HG03354 (cell line): Measurements from ENCODE around the gene SPTAN1.

Source experiments
- ATAC-seq: cut with Tn5 transposase; IDR thresholded peaks from one replicate; pipeline ENCODE4 v1.9.1; 2021; ENCODE audit warnings: mild to moderate bottlenecking; ENCODE audit not compliant: unreplicated experiment, poor library complexity, severe bottlenecking

The SPTAN1 gene

GRCh38 chr9:128593039-128593438, 40.7 kb downstream of the SPTAN1 start:
- ATAC-seq, result no peak

GRCh38 chr9:128593856-128594255, 41.5 kb downstream of the SPTAN1 start:
- no peak for ATAC-seq

- ATAC-seq, result no peak
These were observed 43.1 kb downstream of the SPTAN1 start for GRCh38 chr9:128595471-128595870.

- no peak for ATAC-seq
These were observed 47.7 kb downstream of the SPTAN1 start for GRCh38 chr9:128600099-128600498.

- no peak for ATAC-seq
These were observed 51.3 kb downstream of the SPTAN1 start for GRCh38 chr9:128603697-128604096.

GRCh38 chr9:128607642-128608350, 55.4 kb downstream of the SPTAN1 start:
- ATAC-seq, result no peak

- ATAC-seq, result no peak
These were observed 58.5 kb downstream of the SPTAN1 start for GRCh38 chr9:128610897-128611296.

- no peak for ATAC-seq
These were observed 59.4 kb downstream of the SPTAN1 start for GRCh38 chr9:128611600-128612394.

- no peak for ATAC-seq
These were observed 62.3 kb downstream of the SPTAN1 start for GRCh38 chr9:128614728-128615127.

GRCh38 chr9:128615571-128615970, 63.2 kb downstream of the SPTAN1 start:
- ATAC-seq, result no peak

GRCh38 chr9:128617943-128618342, 65.6 kb downstream of the SPTAN1 start:
- ATAC-seq, result no peak

GRCh38 chr9:128619127-128619526, 66.7 kb downstream of the SPTAN1 start:
- no peak for ATAC-seq

- no peak for ATAC-seq
These were observed 67.4 kb downstream of the SPTAN1 start for GRCh38 chr9:128619779-128620178.

GRCh38 chr9:128621730-128622455, 69.5 kb downstream of the SPTAN1 start:
- no peak for ATAC-seq

- ATAC-seq, result no peak
These were observed 72.2 kb downstream of the SPTAN1 start for GRCh38 chr9:128624566-128624965.

- no peak for ATAC-seq
These were observed 73.2 kb downstream of the SPTAN1 start for GRCh38 chr9:128625391-128626146.

- no peak for ATAC-seq
These were observed 73.8 kb downstream of the SPTAN1 start for GRCh38 chr9:128626181-128626580.

- no peak for ATAC-seq
These were observed 74.8 kb downstream of the SPTAN1 start for GRCh38 chr9:128627127-128627715.

- ATAC-seq, result no peak
These were observed 75.5 kb downstream of the SPTAN1 start for GRCh38 chr9:128627906-128628305.
